Measurements from ENCODE around the gene POLD1. TPM values are rescaled to one million over a fixed set of nuclear protein-coding genes. Genes with fewer than 3 reads are reported as not detected.

POLD1 gene
- total RNA-seq, 1 donor from 2014 or later: 35.1 TPM

- peaks cover 3% of the 10 kb centered on the region for H3K27me3 ChIP-seq (ENCODE audit: low read depth)
- H3K4me3 ChIP-seq: no peak overlapping the region
- H3K9me3 ChIP-seq: no peaks in the 10 kb centered on the region
- TF ChIP-seq CTCF (IDR thresholded peaks at IDR 0.05): no peak
- DNase-seq (no peak), ATAC-seq (no peak)
- H3K4me1 ChIP-seq: no peaks in the 10 kb centered on the region
- H3K27ac ChIP-seq: no peak overlapping the region
- intact Hi-C loops (cut with DNase I): no loop called here
- no peaks in the 10 kb centered on the region for H3K36me3 ChIP-seq
Measured at GRCh38 chr19:50447750-50448149, 63.6 kb downstream of the POLD1 start.

GRCh38 chr19:50449236-50449899 is 65.2 kb downstream of the POLD1 start:
- Histone ChIP-seq H3K4me1 (no peaks in the 10 kb centered on the region), H3K27me3 (ENCODE audit: low read depth) (peaks cover 3% of the 10 kb centered on the region), H3K4me3 (no peak overlapping the region), H3K27ac (no peak overlapping the region), H3K9me3 (no peaks in the 10 kb centered on the region), H3K36me3 (no peaks in the 10 kb centered on the region)
- ATAC-seq: no peak
- intact Hi-C loops (cut with DNase I): no loop called here
- TF ChIP-seq CTCF (IDR thresholded peaks at IDR 0.05): no peak
- DNase-seq: no peak

- H3K9me3 ChIP-seq: no peaks in the 10 kb centered on the region
- H3K36me3 ChIP-seq: no peaks in the 10 kb centered on the region
- DNase-seq: no peak
- no peaks in the 10 kb centered on the region for H3K4me1 ChIP-seq
- no peak overlapping the region for H3K27ac ChIP-seq
- peaks cover 3% of the 10 kb centered on the region for H3K27me3 ChIP-seq (ENCODE audit: low read depth)
- no peak overlapping the region for H3K4me3 ChIP-seq
- intact Hi-C loops (cut with DNase I): no loop called here
- no peak for TF ChIP-seq CTCF (IDR thresholded peaks at IDR 0.05)
- ATAC-seq: no peak
Measured at GRCh38 chr19:50450369-50451222, 66.4 kb downstream of the POLD1 start.

- no peaks in the 10 kb centered on the region for H3K36me3 ChIP-seq
- DNase-seq (no peak), ATAC-seq (no peak)
- TF ChIP-seq CTCF (IDR thresholded peaks at IDR 0.05): no peak
- H3K9me3 ChIP-seq: no peaks in the 10 kb centered on the region
- H3K4me3 ChIP-seq: no peak overlapping the region
- H3K27ac ChIP-seq: no peak overlapping the region
- intact Hi-C loops (cut with DNase I): no loop called here
- no peaks in the 10 kb centered on the region for H3K4me1 ChIP-seq
- peaks cover 3% of the 10 kb centered on the region for H3K27me3 ChIP-seq (ENCODE audit: low read depth)
Measured at GRCh38 chr19:50451223-50451534, 67.0 kb downstream of the POLD1 start.

- Histone ChIP-seq H3K27me3 (ENCODE audit: low read depth) (peaks cover 13% of the 10 kb centered on the region), H3K36me3 (no peaks in the 10 kb centered on the region), H3K27ac (no peak overlapping the region), H3K9me3 (no peaks in the 10 kb centered on the region), H3K4me3 (no peak overlapping the region), H3K4me1 (no peaks in the 10 kb centered on the region)
- TF ChIP-seq CTCF (IDR thresholded peaks at IDR 0.05): no peak
- ATAC-seq (no peak), DNase-seq (no peak)
- intact Hi-C loops (cut with DNase I): no loop called here
Measured at GRCh38 chr19:50453243-50453642, 69.1 kb downstream of the POLD1 start.
